Mesenchymal stem cell (in vitro differentiated cells and primary cell): Measurements from ENCODE around the gene IFRD2.
"Not testable (repeated sequence)": the region's sequence is repeated elsewhere in the genome, so short reads cannot be mapped to it uniquely, and the experiment has no call there.

Experiments used
- DNase-seq: peaks from one replicate; pipeline ENCODE4 v3.0.0-alpha.2; 2013
- H2AFZ ChIP-seq: one replicate; pipeline ENCODE4 v1.6.1; 2013; ENCODE audit warnings: low read depth, mild to moderate bottlenecking, control low read depth, inconsistent platforms, low read length, moderate library complexity
- H2AK5ac ChIP-seq: 2 replicates; pipeline ENCODE4 v1.6.1; 2013; ENCODE audit warnings: low read length, moderate library complexity, mild to moderate bottlenecking, inconsistent platforms; ENCODE audit not compliant: severe bottlenecking
- H2BK120ac ChIP-seq: one replicate; pipeline ENCODE4 v1.6.1; 2013; ENCODE audit warnings: low read depth, mild to moderate bottlenecking, inconsistent platforms, low read length, moderate library complexity
- H2BK12ac ChIP-seq, 2 experiments: one replicate each; pipeline ENCODE4 v1.6.1; 2013; ENCODE audit warnings: inconsistent platforms in 2 of 2, low read length in 2 of 2, mild to moderate bottlenecking in 2 of 2, moderate library complexity in 2 of 2, control low read depth in 1 of 2
- H2BK15ac ChIP-seq: one replicate; pipeline ENCODE4 v1.6.1; 2013; ENCODE audit warnings: mild to moderate bottlenecking, low read depth, inconsistent platforms; ENCODE audit not compliant: poor library complexity, severe bottlenecking
- H2BK5ac ChIP-seq: 2 replicates; pipeline ENCODE4 v1.6.1; 2013; ENCODE audit warnings: low read depth, mild to moderate bottlenecking, low read length, control low read depth, inconsistent platforms; ENCODE audit not compliant: poor library complexity, severe bottlenecking
- H3K14ac ChIP-seq, 2 experiments: one replicate each; pipeline ENCODE4 v1.6.1; 2013; ENCODE audit warnings: inconsistent platforms in 2 of 2, low read length in 2 of 2, control low read depth in 1 of 2, mild to moderate bottlenecking in 1 of 2, moderate library complexity in 1 of 2
- H3K18ac ChIP-seq, 2 experiments: one replicate each; pipeline ENCODE4 v1.6.1; 2013; ENCODE audit warnings: inconsistent platforms in 2 of 2, low read length in 2 of 2, control low read depth in 1 of 2, low read depth in 1 of 2, mild to moderate bottlenecking in 1 of 2
- H3K23ac ChIP-seq, 2 experiments: one replicate each; pipeline ENCODE4 v1.6.1; 2013; ENCODE audit warnings: inconsistent platforms in 2 of 2, low read length in 2 of 2, mild to moderate bottlenecking in 2 of 2, moderate library complexity in 2 of 2, control low read depth in 1 of 2
- H3K27ac ChIP-seq: 2 replicates; pipeline ENCODE4 v1.5.1; 2013; ENCODE audit warnings: mild to moderate bottlenecking, moderate library complexity, low read length, control low read depth, inconsistent platforms; ENCODE audit not compliant: poor library complexity, severe bottlenecking
- H3K27me3 ChIP-seq, 2 experiments: 2 replicates each; pipeline versions ENCODE4 v1.6.1 to v1.7.0; 2013; ENCODE audit warnings: low read length in 2 of 2, mild to moderate bottlenecking in 2 of 2, moderate library complexity in 2 of 2, control low read depth in 1 of 2, inconsistent platforms in 1 of 2; ENCODE audit not compliant: control insufficient read depth in 1 of 2, insufficient read depth in 1 of 2
- H3K36me3 ChIP-seq, 2 experiments: 2 replicates each; pipeline versions ENCODE4 v1.6.1 to v1.7.0; 2013; ENCODE audit warnings: low read length in 2 of 2, control low read depth in 1 of 2, inconsistent platforms in 1 of 2, low read depth in 1 of 2, mild to moderate bottlenecking in 1 of 2; ENCODE audit not compliant: insufficient read depth in 2 of 2, control insufficient read depth in 1 of 2
- H3K4ac ChIP-seq, 2 experiments: one replicate each; pipeline ENCODE4 v1.6.1; 2013; ENCODE audit warnings: inconsistent platforms in 2 of 2, low read length in 2 of 2, mild to moderate bottlenecking in 2 of 2, moderate library complexity in 2 of 2, control low read depth in 1 of 2, low read depth in 1 of 2
- H3K4me1 ChIP-seq: 2 replicates; pipeline ENCODE4 v1.6.1; 2013; ENCODE audit warnings: low read depth, low read length, control low read depth; ENCODE audit not compliant: control insufficient read depth, insufficient read depth
- H3K4me2 ChIP-seq: 2 replicates; pipeline ENCODE4 v1.6.1; 2013; ENCODE audit warnings: low read length, mild to moderate bottlenecking, inconsistent platforms; ENCODE audit not compliant: poor library complexity, severe bottlenecking
- H3K4me3 ChIP-seq, 2 experiments: 2 replicates each; pipeline versions ENCODE4 v1.5.1 to v1.7.0; 2013; ENCODE audit warnings: low read length in 2 of 2, mild to moderate bottlenecking in 2 of 2, control low read depth in 1 of 2, low read depth in 1 of 2; ENCODE audit not compliant: insufficient read depth in 1 of 2
- H3K79me1 ChIP-seq: replicated peaks from 2 replicates; pipeline ENCODE4 v1.6.1; 2013; ENCODE audit warnings: mild to moderate bottlenecking, control low read depth, low read length, inconsistent platforms; ENCODE audit not compliant: poor library complexity, severe bottlenecking
- H3K9ac ChIP-seq: 2 replicates; pipeline ENCODE4 v1.7.0; 2013; ENCODE audit warnings: mild to moderate bottlenecking, low read length, moderate library complexity
- H3K9me3 ChIP-seq: 2 replicates; pipeline ENCODE4 v1.7.0; 2013; ENCODE audit warnings: mild to moderate bottlenecking, low read length; ENCODE audit not compliant: control insufficient read depth
- H4K8ac ChIP-seq: one replicate; pipeline ENCODE4 v1.6.1; 2013; ENCODE audit warnings: inconsistent platforms, mild to moderate bottlenecking, low read length, moderate library complexity
- H4K91ac ChIP-seq: one replicate; pipeline ENCODE4 v1.6.1; 2013; ENCODE audit warnings: mild to moderate bottlenecking, low read length, inconsistent platforms
- WGBS: methylation state at CpG from one replicate; pipeline ENCODE4 v1.1.7; 2013; ENCODE audit warnings: mixed read lengths; 5-methylcytosine and 5-hydroxymethylcytosine counted together

The IFRD2 gene

DNA sequence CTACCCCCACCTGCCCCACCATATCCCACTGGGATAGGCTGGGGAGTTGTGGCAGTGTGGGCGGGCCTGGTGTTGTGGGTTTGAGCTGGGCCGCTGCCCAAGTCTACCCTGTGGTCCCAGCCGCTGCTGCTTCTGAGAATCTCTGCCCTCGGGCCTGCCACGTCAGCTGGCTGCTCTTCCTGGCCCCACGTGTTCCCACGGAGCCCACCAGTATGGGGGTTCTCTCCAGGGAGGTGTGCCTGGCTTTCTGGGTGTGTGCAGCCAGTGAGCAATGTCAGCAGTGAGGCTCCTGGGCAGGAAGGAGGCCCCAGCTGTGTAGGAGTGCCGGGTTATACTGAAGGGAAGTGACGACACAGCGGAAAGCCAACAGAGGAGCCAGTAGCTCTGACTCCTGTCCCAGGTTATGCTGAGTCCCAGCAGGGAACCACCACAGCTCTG lies 45.7 kb downstream of the IFRD2 start:
- H2AK5ac ChIP-seq = peak overlapping the region; percentile 73
- peak overlapping the region in 1 of 2 experiments; percentile 63 for H3K14ac ChIP-seq
- peak overlapping the region; percentile 39 to 70 for H3K4ac ChIP-seq
- peak overlapping the region; percentile 93 for H4K8ac ChIP-seq
- peak overlapping the region; percentile 91 for H4K91ac ChIP-seq
- H3K23ac ChIP-seq = peak overlapping the region in 1 of 2 experiments; percentile 34
- no peaks in the 10 kb centered on the region for H3K9me3 ChIP-seq
- H3K4me3 ChIP-seq = peak overlapping the region in 1 of 2 experiments; percentile 57
- WGBS = 34% methylated on average over 8 of the region's 10 CpGs
- DNase-seq = peak; percentile 92
- H3K4me2 ChIP-seq = peak overlapping the region; percentile 83
- H2BK120ac ChIP-seq = peak overlapping the region; percentile 36
- H3K27ac ChIP-seq = peak overlapping the region; percentile 96
- H3K79me1 ChIP-seq = no peaks in the 10 kb centered on the region
- peak overlapping the region in 1 of 2 experiments; percentile 61 for H2BK12ac ChIP-seq
- H2AFZ ChIP-seq = no peak overlapping the region
- H2BK5ac ChIP-seq = peak overlapping the region; percentile 77
- H3K9ac ChIP-seq = peak overlapping the region; percentile 77
- peak overlapping the region; percentile 4 for H2BK15ac ChIP-seq
- no peaks in the 10 kb centered on the region for H3K27me3 ChIP-seq
- H3K36me3 ChIP-seq = peaks cover 30 to 67% of the 10 kb centered on the region in 2 experiments
- H3K4me1 ChIP-seq = peaks cover 76% of the 10 kb centered on the region
- H3K18ac ChIP-seq = peak overlapping the region; percentile 82 to 92

DNA sequence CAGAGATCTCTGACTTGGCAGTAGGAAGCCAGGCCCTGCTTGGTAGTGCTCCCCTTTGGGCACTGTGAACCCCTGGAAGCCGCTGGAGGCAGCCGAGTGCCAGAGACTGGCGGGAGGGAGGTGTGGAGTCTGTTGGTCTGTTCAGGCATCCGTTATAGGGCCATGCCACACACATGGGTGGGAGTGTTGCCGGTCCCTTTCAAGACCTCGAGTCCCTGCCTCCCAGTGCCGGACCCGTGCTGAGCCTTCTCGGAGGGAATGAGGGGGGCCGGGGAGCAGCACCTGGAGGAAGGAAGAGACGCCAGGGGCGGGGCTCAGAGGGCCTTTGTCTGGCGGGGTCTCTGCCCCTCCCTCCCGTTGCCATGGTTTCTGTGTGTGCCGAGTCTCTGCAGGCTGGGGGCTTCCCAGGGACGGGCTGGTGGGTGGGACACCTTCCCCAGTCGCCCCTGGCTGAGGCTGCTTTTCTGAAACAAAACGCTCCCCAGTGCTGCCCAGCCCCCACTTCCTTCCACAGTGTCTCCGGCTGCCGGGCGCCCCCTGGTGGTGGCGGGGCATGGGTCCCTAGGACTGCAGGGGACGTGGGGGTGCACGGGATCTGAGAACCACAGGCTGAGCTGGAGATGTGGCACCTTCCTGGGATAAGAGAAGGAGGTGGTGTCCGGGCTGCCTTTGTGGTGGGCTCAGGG lies 46.3 kb downstream of the IFRD2 start:
- Histone ChIP-seq H4K91ac (peak overlapping the region; percentile 93), H3K9me3 (no peaks in the 10 kb centered on the region), H3K9ac (peak overlapping the region; percentile 77), H3K27me3 (no peaks in the 10 kb centered on the region), H3K27ac (peak overlapping the region; percentile 96), H2BK5ac (peak overlapping the region; percentile 77), H3K23ac (peak overlapping the region in 1 of 2 experiments; percentile 34), H2BK120ac (peak overlapping the region; percentile 97), H3K4ac (peak overlapping the region; percentile 82 to 84), H3K18ac (peak overlapping the region; percentile 82 to 92), H2BK15ac (peak overlapping the region; percentile 60), H3K4me2 (peak overlapping the region; percentile 83), H3K4me3 (peak overlapping the region; percentile 33 to 63), H2AFZ (no peak overlapping the region), H4K8ac (peak overlapping the region; percentile 93), H2AK5ac (peak overlapping the region; percentile 75), H3K4me1 (peaks cover 78% of the 10 kb centered on the region), H3K36me3 (peaks cover 28 to 67% of the 10 kb centered on the region in 2 experiments), H2BK12ac (peak overlapping the region; percentile 49 to 72), H3K79me1 (no peaks in the 10 kb centered on the region), H3K14ac (peak overlapping the region in 1 of 2 experiments; percentile 79)
- peak; percentile 87 for DNase-seq
- 4% methylated on average over 19 of the region's 25 CpGs for WGBS

DNA sequence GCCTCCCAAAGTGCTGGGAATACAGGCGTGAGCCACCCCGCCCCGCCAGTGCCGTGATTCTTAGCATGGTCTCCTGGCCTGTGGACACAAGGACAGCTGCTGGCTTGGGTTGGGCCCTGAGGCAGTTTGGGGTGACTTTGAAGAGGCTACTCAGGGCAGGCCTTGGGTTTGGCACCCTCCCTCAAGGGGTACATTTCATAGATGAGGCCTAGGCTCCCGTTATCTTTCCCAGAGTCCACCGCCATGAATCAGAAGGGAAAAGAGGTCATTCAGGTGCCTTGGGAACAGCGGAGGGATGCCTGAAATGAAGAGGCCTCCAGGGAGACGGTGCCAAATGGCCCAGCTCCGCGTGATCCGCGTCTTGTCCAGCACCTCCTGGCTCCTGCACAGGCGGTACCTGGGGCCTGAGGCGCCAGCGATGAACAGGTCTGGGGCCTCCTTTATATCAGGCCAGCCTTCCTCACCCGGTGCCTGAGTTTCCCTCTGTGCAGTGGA lies 46.9 kb downstream of the IFRD2 start:
- H2AFZ ChIP-seq = no peak overlapping the region

DNA sequence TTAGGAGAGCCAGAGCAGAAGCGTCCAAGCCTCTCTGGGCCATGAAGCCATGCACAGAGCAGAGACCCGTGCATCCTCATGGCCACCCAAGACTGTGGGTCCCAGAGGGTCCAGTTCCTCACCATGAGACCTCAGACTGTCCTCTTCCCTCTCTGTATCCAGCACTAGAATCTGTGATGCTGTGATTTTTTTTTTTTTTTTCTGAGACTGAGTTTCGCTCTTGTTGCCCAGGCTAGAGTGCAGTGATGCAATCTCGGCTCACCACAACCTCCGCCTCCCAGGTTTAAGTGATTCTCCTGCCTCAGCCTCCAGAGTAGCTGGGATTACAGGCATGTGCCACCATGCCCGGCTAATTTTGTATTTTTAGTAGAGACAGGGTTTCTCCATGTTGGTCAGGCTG lies 47.4 kb downstream of the IFRD2 start:
- not testable (repeated sequence) for H3K23ac ChIP-seq, H2BK120ac ChIP-seq, H3K4me3 ChIP-seq, H2BK5ac ChIP-seq, H3K4me2 ChIP-seq, H3K9me3 ChIP-seq, H4K8ac ChIP-seq, H3K79me1 ChIP-seq, H3K18ac ChIP-seq, H2BK12ac ChIP-seq, H4K91ac ChIP-seq, H2AFZ ChIP-seq, H3K4ac ChIP-seq, H3K27me3 ChIP-seq, H2AK5ac ChIP-seq, H2BK15ac ChIP-seq, H3K14ac ChIP-seq, H3K27ac ChIP-seq, DNase-seq
- Histone ChIP-seq H3K9ac (peak overlapping the region; percentile 33), H3K36me3 (peaks cover 26 to 67% of the 10 kb centered on the region in 2 experiments), H3K4me1 (peaks cover 77% of the 10 kb centered on the region)
- WGBS = 97% methylated on average over 4 of the region's 6 CpGs

More for the DNA sequence above, 46.9 kb downstream of the IFRD2 start:
- no peaks in the 10 kb centered on the region for H3K27me3 ChIP-seq
- H3K4me3 ChIP-seq = peak overlapping the region in 1 of 2 experiments; percentile 63
- peaks cover 26 to 67% of the 10 kb centered on the region in 2 experiments for H3K36me3 ChIP-seq
- H3K4me2 ChIP-seq = peak overlapping the region; percentile 83
- H3K9ac ChIP-seq = peak overlapping the region; percentile 77
- H4K8ac ChIP-seq = peak overlapping the region; percentile 92
- peaks cover 79% of the 10 kb centered on the region for H3K4me1 ChIP-seq
- H3K18ac ChIP-seq = peak overlapping the region in 1 of 2 experiments; percentile 80
- H2BK5ac ChIP-seq = no peak overlapping the region
- H3K9me3 ChIP-seq = no peaks in the 10 kb centered on the region
- peak overlapping the region; percentile 93 for H4K91ac ChIP-seq
- no peak overlapping the region for H3K23ac ChIP-seq
- 86% methylated on average over 16 of the region's 16 CpGs for WGBS
- H3K27ac ChIP-seq = peak overlapping the region; percentile 96
- H2BK15ac ChIP-seq = peak overlapping the region; percentile 60
- H2BK120ac ChIP-seq = peak overlapping the region; percentile 97
- no peaks in the 10 kb centered on the region for H3K79me1 ChIP-seq
- H3K4ac ChIP-seq = peak overlapping the region; percentile 82 to 84
- no peak for DNase-seq
- peak overlapping the region; percentile 38 to 72 for H2BK12ac ChIP-seq
- no peak overlapping the region for H3K14ac ChIP-seq
- peak overlapping the region; percentile 75 for H2AK5ac ChIP-seq
